CD14-positive monocyte (primary cell): ENCODE results near the gene DAO. TPM values are rescaled to one million over a fixed set of nuclear protein-coding genes. Genes with fewer than 3 reads are reported as not detected.

Experiments
- DNase-seq, 3 donors: peaks; one replicate each; pipeline ENCODE4 v3.0.0-alpha.2; 2011 to 2022
- H2AFZ ChIP-seq: 2 replicates; pipeline ENCODE4 v1.6.0; 2012; ENCODE audit warnings: mild to moderate bottlenecking, low read depth, low read length, inconsistent platforms; ENCODE audit not compliant: insufficient read depth, poor library complexity, severe bottlenecking
- H3K27ac ChIP-seq, 2 donors: 1 replicate in 1 of 2; 2 replicates in 1 of 2; pipeline ENCODE4 v1.5.1; 2012 to 2013; ENCODE audit warnings: low read length in 2 of 2, control low read depth in 1 of 2, inconsistent platforms in 1 of 2, low read depth in 1 of 2, mild to moderate bottlenecking in 1 of 2
- H3K27me3 ChIP-seq, 2 donors: one replicate each; pipeline versions ENCODE4 v1.6.0 to v1.6.1; 2011 to 2013; ENCODE audit warnings: low read length in 2 of 2; ENCODE audit not compliant: control insufficient read depth in 2 of 2, insufficient read depth in 2 of 2
- H3K36me3 ChIP-seq, 2 donors: replicated peaks in 1 of 2; 1 replicate in 1 of 2; 2 replicates in 1 of 2; pipeline versions ENCODE4 v1.5.1 to v1.6.1; 2012 to 2013; ENCODE audit warnings: low read length in 2 of 2, control low read depth in 1 of 2, inconsistent platforms in 1 of 2, mild to moderate bottlenecking in 1 of 2; ENCODE audit not compliant: insufficient read depth in 2 of 2, control insufficient read depth in 1 of 2
- H3K4me1 ChIP-seq, 2 donors: 1 replicate in 1 of 2; 2 replicates in 1 of 2; pipeline versions ENCODE4 v1.5.1 to v1.6.1; 2012 to 2013; ENCODE audit warnings: low read length in 2 of 2, control low read depth in 1 of 2, inconsistent platforms in 1 of 2, mild to moderate bottlenecking in 1 of 2, moderate library complexity in 1 of 2; ENCODE audit not compliant: insufficient read depth in 2 of 2, control insufficient read depth in 1 of 2
- H3K4me2 ChIP-seq: replicated peaks from 2 replicates; pipeline ENCODE3; 2012; ENCODE audit warnings: low read length, moderate library complexity, mild to moderate bottlenecking; ENCODE audit not compliant: poor library complexity, severe bottlenecking; ENCODE audit errors: extremely low read depth
- H3K4me3 ChIP-seq, 3 experiments: fragments of 200-600 bp in 1 of 3; sonication (generic) in 1 of 3; replicated peaks in 1 of 3; 1 replicate in 2 of 3; 2 replicates in 1 of 3; pipeline ENCODE4 v1.5.1; 2011 to 2013; ENCODE audit warnings: low read length in 3 of 3, mild to moderate bottlenecking in 3 of 3, control low read depth in 2 of 3, low read depth in 2 of 3, inconsistent platforms in 1 of 3, moderate library complexity in 1 of 3
- H3K79me2 ChIP-seq: 2 replicates; pipeline ENCODE4 v1.6.0; 2012; ENCODE audit warnings: mild to moderate bottlenecking, control low read depth, inconsistent platforms, low read length, moderate library complexity; ENCODE audit not compliant: insufficient read depth
- H3K9ac ChIP-seq: 2 replicates; pipeline ENCODE4 v1.6.0; 2017; ENCODE audit warnings: low read length, mild to moderate bottlenecking; ENCODE audit not compliant: insufficient read depth, poor library complexity, severe bottlenecking
- H3K9me3 ChIP-seq, 2 donors: replicated peaks in 1 of 2; 1 replicate in 1 of 2; 2 replicates in 1 of 2; pipeline versions ENCODE4 v1.5.1 to v1.6.1; 2012 to 2013; ENCODE audit warnings: low read length in 2 of 2, control low read depth in 1 of 2; ENCODE audit not compliant: control insufficient read depth in 1 of 2, insufficient read depth in 1 of 2
- H4K20me1 ChIP-seq: 2 replicates; pipeline ENCODE4 v1.6.0; 2012; ENCODE audit warnings: mild to moderate bottlenecking, low read length, control low read depth, moderate library complexity; ENCODE audit not compliant: insufficient read depth
- H3K27ac Mint-ChIP-seq, 7 donors: one replicate each; pipeline ENCODE4 v1.8.0; 2020; ENCODE audit warnings: mild to moderate bottlenecking in 7 of 7, mixed read lengths in 7 of 7, moderate library complexity in 6 of 7, inconsistent platforms in 2 of 7
- H3K27me3 Mint-ChIP-seq, 3 donors: one replicate each; pipeline ENCODE4 v1.8.0; 2021 to 2022; ENCODE audit warnings: low read depth in 3 of 3, mild to moderate bottlenecking in 3 of 3, mixed read lengths in 3 of 3, moderate library complexity in 3 of 3, inconsistent platforms in 1 of 3
- H3K36me3 Mint-ChIP-seq, 2 donors: one replicate each; pipeline ENCODE4 v1.8.0; 2020; ENCODE audit warnings: mixed read lengths in 2 of 2, inconsistent platforms in 1 of 2, mild to moderate bottlenecking in 1 of 2
- H3K4me1 Mint-ChIP-seq: one replicate; pipeline ENCODE4 v1.8.0; 2020; ENCODE audit warnings: mild to moderate bottlenecking, mixed read lengths
- H3K4me3 Mint-ChIP-seq, 2 donors: one replicate each; pipeline ENCODE4 v1.8.0; 2020; ENCODE audit warnings: mild to moderate bottlenecking in 2 of 2, mixed read lengths in 2 of 2, moderate library complexity in 1 of 2
- H3K9me3 Mint-ChIP-seq, 7 donors: one replicate each; pipeline ENCODE4 v1.8.0; 2020 to 2022; ENCODE audit warnings: mixed read lengths in 7 of 7, mild to moderate bottlenecking in 6 of 7, moderate library complexity in 6 of 7, inconsistent platforms in 2 of 7
- CTCF ChIP-seq: fragments of 200-600 bp; IDR thresholded peaks from one replicate; pipeline ENCODE4 v1.8.0; 2022; ENCODE audit warnings: antibody characterized with exemption, mild to moderate bottlenecking
- WGBS: methylation state at CpG from one replicate; pipeline ENCODE4 v1.1.5; 2013; ENCODE audit warnings: missing lambda C conversion rate; ENCODE audit not compliant: insufficient coverage; 5-methylcytosine and 5-hydroxymethylcytosine counted together
- intact Hi-C, 2 donors: fragments of 100-400 bp; cut with micrococcal nuclease; formaldehyde crosslinking; loops; one replicate each; pipeline versions ENCODE4 v1.15.0 to v1.15.1; 2023
- polyA plus RNA-seq, 3 donors: library from polyadenylated mRNA; depleted of rRNA in 1 of 3; unstranded in 2 of 3; stranded (reverse) in 1 of 3; fragments of 300-500 nt in 2 of 3; fragments of >200 nt in 1 of 3; fragmentation: Illumina TruSeq in 2 of 3; gene quantifications; 1 replicate in 2 of 3; 2 replicates in 1 of 3; pipeline ENCODE4 v1.2.3, GENCODE V29; 2012 to 2021

Gene DAO
- polyA plus RNA-seq, 3 donors, result not detected

GRCh38 chr12:108910336-108910735, 30.4 kb downstream of the DAO start:
- TF ChIP-seq CTCF, result no peak
- Histone ChIP-seq H3K4me2 (no peak overlapping the region), H3K9me3 (no peaks in the 10 kb centered on the region), H3K79me2 (no peaks in the 10 kb centered on the region), H3K27me3 (no peaks in the 10 kb centered on the region), H4K20me1 (no peaks in the 10 kb centered on the region), H3K36me3 (no peaks in the 10 kb centered on the region), H3K4me3 (no peak overlapping the region), H3K4me1 (peaks cover 53 to 59% of the 10 kb centered on the region in 2 donors), H3K27ac (no peak overlapping the region), H2AFZ (no peak overlapping the region), H3K9ac (no peak overlapping the region)
- peaks cover 0 to 4% (median 0%) of the 10 kb centered on the region in 3 donors for H3K27me3 Mint-ChIP-seq
- no peak overlapping the region for H3K4me3 Mint-ChIP-seq
- peaks cover 59% of the 10 kb centered on the region for H3K4me1 Mint-ChIP-seq
- WGBS, result 72% methylated on average over 3 of the region's 5 CpGs
- no peak for DNase-seq
- peaks cover 0 to 4% (median 2%) of the 10 kb centered on the region in 7 donors for H3K9me3 Mint-ChIP-seq
- peak overlapping the region in 2 of 7 donors; percentile 58 to 70 for H3K27ac Mint-ChIP-seq
- intact Hi-C loops, result no loop called here
- peaks cover 0 to 4% of the 10 kb centered on the region in 2 donors for H3K36me3 Mint-ChIP-seq

GRCh38 chr12:108911915-108912314, 32.0 kb downstream of the DAO start:
- WGBS, result 96% methylated on average over 4 of the region's 6 CpGs

More at GRCh38 chr12:108911915-108912314, 32.0 kb downstream of the DAO start:
- H3K4me3 Mint-ChIP-seq, result no peak overlapping the region
- H2AFZ ChIP-seq, result no peak overlapping the region
- H3K4me2 ChIP-seq, result no peak overlapping the region
- peaks cover 0 to 4% (median 0%) of the 10 kb centered on the region in 3 donors for H3K27me3 Mint-ChIP-seq
- no peaks in the 10 kb centered on the region for H3K79me2 ChIP-seq
- intact Hi-C loops, result no loop called here
- H3K27me3 ChIP-seq, result no peaks in the 10 kb centered on the region
- no peaks in the 10 kb centered on the region for H3K9me3 ChIP-seq
- peaks cover 0 to 4% (median 2%) of the 10 kb centered on the region in 7 donors for H3K9me3 Mint-ChIP-seq
- peak overlapping the region in 2 of 7 donors; percentile 12 to 57 for H3K27ac Mint-ChIP-seq
- H4K20me1 ChIP-seq, result no peaks in the 10 kb centered on the region
- H3K36me3 Mint-ChIP-seq, result peaks cover 0 to 4% of the 10 kb centered on the region in 2 donors
- TF ChIP-seq CTCF, result no peak
- peaks cover 37 to 43% of the 10 kb centered on the region in 2 donors for H3K4me1 ChIP-seq
- H3K27ac ChIP-seq, result no peak overlapping the region
- H3K36me3 ChIP-seq, result no peaks in the 10 kb centered on the region
- H3K4me1 Mint-ChIP-seq, result peaks cover 45% of the 10 kb centered on the region
- no peak overlapping the region for H3K9ac ChIP-seq
- DNase-seq, result no peak
- H3K4me3 ChIP-seq, result no peak overlapping the region
